ENCODE data around the gene GPD2. TPM values are rescaled to one million over a fixed set of nuclear protein-coding genes. Genes with fewer than 3 reads are reported as not detected.

Gene GPD2
- total and polyA plus RNA-seq, 10 of the 15 experiments (the other 5 are each of a cell fraction or from before 2014, with no cell fraction given) = 10.0 to 73.5 (median 43.4) TPM

GRCh38 chr2:156512451-156512850, 76.3 kb downstream of the GPD2 start:
- TF ChIP-seq NKRF (conservative IDR thresholded peaks at IDR 0.05) (no peak), BHLHE40 (IDR thresholded peaks at IDR 0.05; ENCODE audit: borderline replicate concordance in 1 of 2, low read depth in 2 of 2, low read length in 1 of 2) (peak; percentile 47 to 63; a peak in 3 of 4 replicates), GATAD2B (conservative IDR thresholded peaks at IDR 0.05; ENCODE audit: low read depth) (no peak), TAF1 (IDR thresholded peaks at IDR 0.05; ENCODE audit: borderline replicate concordance, low read depth, low read length) (no peak), RUNX3 (IDR thresholded peaks at IDR 0.05; ENCODE audit: low read length) (no peak), YBX1 (IDR thresholded peaks at IDR 0.05) (no peak), CBFB (IDR thresholded peaks at IDR 0.05; ENCODE audit: low read depth) (no peak), MTA2 (IDR thresholded peaks at IDR 0.05; ENCODE audit: low read depth) (peak; percentile 8; the same call in 1 of the 2 replicates), IKZF2 (IDR thresholded peaks at IDR 0.05) (peak in 1 of 2 experiments; percentile 30; a peak in 1 of 4 replicates)
- CTCF ChIA-PET = interaction anchor here (1.0 to 2.3 kb wide), 11 partner anchors 10 to 177 kb away, joined by 3 to 13 read pairs (median 4); no protein-coding TSS in a partner anchor
- H3K4me1 ChIP-seq (ENCODE audit: control insufficient read depth, insufficient read depth, low read length) = peaks cover 23% of the 10 kb centered on the region
- H3K79me2 ChIP-seq (ENCODE audit: control insufficient read depth, insufficient read depth, low read length) = no peaks in the 10 kb centered on the region
- H3K9ac ChIP-seq (ENCODE audit: control insufficient read depth, insufficient read depth, low read length) = no peak overlapping the region
- RAD21 ChIA-PET (ENCODE audit: unreplicated experiment) = interaction anchor here (0.5 to 3.1 kb wide), 13 partner anchors 8 to 178 kb away, joined by 3 to 13 read pairs (median 3); no protein-coding TSS in a partner anchor
- H3K27ac ChIP-seq (ENCODE audit: control insufficient read depth, insufficient read depth) = peak overlapping the region; percentile 45; the same call in 1 of the 2 replicates
- H3K9me3 ChIP-seq (replicated peaks; ENCODE audit: control insufficient read depth, insufficient read depth, low read length) = no peaks in the 10 kb centered on the region
- DNase-seq (ENCODE audit: low read depth, low spot score) (no peak), ATAC-seq (peak; percentile 75), FAIRE-seq (no peak)
- H3K4me2 ChIP-seq (ENCODE audit: control insufficient read depth, insufficient read depth) = peak overlapping the region; percentile 30; the same call in 1 of the 2 replicates
- SMC1A ChIA-PET (ENCODE audit: uncharacterized antibody, unreplicated experiment) = interaction anchor here (0.9 to 3.3 kb wide), 16 partner anchors 9 to 177 kb away, joined by 3 to 19 read pairs (median 5); no protein-coding TSS in a partner anchor
- no peaks in the 10 kb centered on the region for H4K20me1 ChIP-seq (ENCODE audit: control insufficient read depth, insufficient read depth)
- intact Hi-C loops (cut with micrococcal nuclease; ENCODE audit: unreplicated experiment) = no loop called here
- peaks cover 0 to 3% of the 10 kb centered on the region in 2 experiments; a peak in 2 of 4 replicates for H3K36me3 ChIP-seq (ENCODE audit: control insufficient read depth in 2 of 2, insufficient read depth in 2 of 2, low read length in 1 of 2)
- POLR2A ChIA-PET = interaction anchor here (0.6 to 2.1 kb wide), 5 partner anchors 10 to 177 kb away, joined by 3 to 11 read pairs (median 3); no protein-coding TSS in a partner anchor
- H3K27me3 ChIP-seq (replicated peaks in 1 of 2; ENCODE audit: control insufficient read depth in 2 of 2, insufficient read depth in 2 of 2, low read length in 1 of 2) = no peaks in the 10 kb centered on the region
- in situ Hi-C loops (cut with MboI) = loop anchor here (25.0 kb wide), 1 partner anchor 900 kb away; no protein-coding TSS in a partner anchor
- H2AFZ ChIP-seq (ENCODE audit: control insufficient read depth, low read depth, low read length) = no peak overlapping the region
- H3K4me3 ChIP-seq = no peak overlapping the region
- TSS peak; percentile 37 for BruUV-seq (replicated peaks)
- whole genome bisulfite sequencing (ENCODE audit: insufficient coverage, insufficient replicate concordance, low lambda C conversion rate, missing lambda C conversion rate) = 10% methylated on average over 2 of the region's 2 CpGs

Data from GM12878 (cell line).